ENCODE results near the gene UVRAG.

- TF ChIP-seq CTCF (IDR thresholded peaks at IDR 0.05; ENCODE audit: insufficient read depth, low read length, poor library complexity, severe bottlenecking), result no peak
- no peak for TF ChIP-seq EZH2phosphoT487 (conservative IDR thresholded peaks at IDR 0.05; ENCODE audit: low read length)
These were observed 101.9 kb downstream of the UVRAG start for GRCh38 chr11:75916882-75917281.
